ENCODE results near the gene GMPPB. TPM values are rescaled to one million over a fixed set of nuclear protein-coding genes. Genes with fewer than 3 reads are reported as not detected.

The GMPPB gene
- total and polyA plus RNA-seq, 4 donors: 12.6 to 57.8 (median 35.6) TPM

GRCh38 chr3:49721896-49722781 is 1.6 kb downstream of the GMPPB start:
- 86% methylated on average over 26 of the region's 26 CpGs for WGBS
- peak; percentile 36 for DNase-seq (ENCODE audit: low spot score)
- Histone ChIP-seq H3K4me3 (ENCODE audit: low read depth in 1 of 3, low read length in 3 of 3) (peak overlapping the region in 2 of 3 donors; percentile 91 to 93), H3K9me3 (ENCODE audit: control insufficient read depth in 4 of 4, low read length in 3 of 4) (no peaks in the 10 kb centered on the region), H3K27me3 (ENCODE audit: control insufficient read depth in 4 of 4, insufficient read depth in 4 of 4, low read length in 3 of 4) (no peaks in the 10 kb centered on the region), H3K36me3 (ENCODE audit: control insufficient read depth in 4 of 4, insufficient read depth in 3 of 4, low read depth in 1 of 4, low read length in 3 of 4) (peaks cover 3 to 26% (median 11%) of the 10 kb centered on the region in 4 donors), H3K27ac (ENCODE audit: low read depth in 1 of 2, low read length in 2 of 2) (peak overlapping the region in 1 of 2 donors; percentile 88), H3K4me1 (ENCODE audit: control insufficient read depth in 4 of 4, insufficient read depth in 4 of 4, low read length in 3 of 4) (peaks cover 6 to 42% (median 28%) of the 10 kb centered on the region in 4 donors), H3K9ac (ENCODE audit: low read depth in 1 of 2, low read length in 2 of 2) (no peak overlapping the region)
- TF ChIP-seq RAD21 (IDR thresholded peaks at IDR 0.05): no peak
- no peak for TF ChIP-seq MAX (IDR thresholded peaks at IDR 0.05)

GRCh38 chr3:49721596-49721895 is 2.2 kb downstream of the GMPPB start:
- Histone ChIP-seq H3K27ac (ENCODE audit: low read depth in 1 of 2, low read length in 2 of 2) (no peak overlapping the region), H3K36me3 (ENCODE audit: control insufficient read depth in 4 of 4, insufficient read depth in 3 of 4, low read depth in 1 of 4, low read length in 3 of 4) (peaks cover 0 to 29% (median 10%) of the 10 kb centered on the region in 4 donors), H3K4me3 (ENCODE audit: low read depth in 1 of 3, low read length in 3 of 3) (no peak overlapping the region), H3K27me3 (ENCODE audit: control insufficient read depth in 4 of 4, insufficient read depth in 4 of 4, low read length in 3 of 4) (no peaks in the 10 kb centered on the region), H3K4me1 (ENCODE audit: control insufficient read depth in 4 of 4, insufficient read depth in 4 of 4, low read length in 3 of 4) (peaks cover 6 to 40% (median 28%) of the 10 kb centered on the region in 4 donors), H3K9ac (ENCODE audit: low read depth in 1 of 2, low read length in 2 of 2) (no peak overlapping the region), H3K9me3 (ENCODE audit: control insufficient read depth in 4 of 4, low read length in 3 of 4) (no peaks in the 10 kb centered on the region)
- WGBS: 81% methylated on average over 9 of the region's 9 CpGs
- peak; percentile 34 for DNase-seq (ENCODE audit: low spot score)
- no peak for TF ChIP-seq JUND (IDR thresholded peaks at IDR 0.05)
- TF ChIP-seq SP1 (IDR thresholded peaks at IDR 0.05): no peak
- TF ChIP-seq ZBTB33 (IDR thresholded peaks at IDR 0.05): no peak

- peaks cover 2 to 34% (median 10%) of the 10 kb centered on the region in 4 donors for H3K36me3 ChIP-seq (ENCODE audit: control insufficient read depth in 4 of 4, insufficient read depth in 3 of 4, low read depth in 1 of 4, low read length in 3 of 4)
- peak; percentile 35 for DNase-seq (ENCODE audit: low spot score)
These were observed 2.7 kb downstream of the GMPPB start for GRCh38 chr3:49720855-49721595.

GRCh38 chr3:49719214-49719884 is 4.4 kb downstream of the GMPPB start, which contains the start of gene AMIGO3:
Gene AMIGO3, minus strand, starts transcription at chr3:49719684. Its CDS starts 219 bp downstream, at chr3:49719465.
- 11% methylated on average over 50 of the region's 50 CpGs for WGBS
- Histone ChIP-seq H3K4me1 (ENCODE audit: control insufficient read depth in 4 of 4, insufficient read depth in 4 of 4, low read length in 3 of 4) (peaks cover 4 to 31% (median 20%) of the 10 kb centered on the region in 4 donors), H3K9ac (ENCODE audit: low read depth in 1 of 2, low read length in 2 of 2) (no peak within 1 kb of the TSS), H3K27ac (ENCODE audit: low read depth in 1 of 2, low read length in 2 of 2) (peak within 1 kb of the TSS in 1 of 2 donors; percentile 35), H3K27me3 (ENCODE audit: control insufficient read depth in 4 of 4, insufficient read depth in 4 of 4, low read length in 3 of 4) (no peaks in the 10 kb centered on the region), H3K4me3 (ENCODE audit: low read depth in 1 of 3, low read length in 3 of 3) (peak within 1 kb of the TSS in 2 of 3 donors; percentile 6 to 58), H3K36me3 (ENCODE audit: control insufficient read depth in 4 of 4, insufficient read depth in 3 of 4, low read depth in 1 of 4, low read length in 3 of 4) (peaks cover 2 to 50% (median 18%) of the 10 kb centered on the region in 4 donors), H3K9me3 (ENCODE audit: control insufficient read depth in 4 of 4, low read length in 3 of 4) (no peaks in the 10 kb centered on the region)
- peak; percentile 91 for DNase-seq (ENCODE audit: low spot score)
- TF ChIP-seq RXRA (IDR thresholded peaks at IDR 0.05) (peak in 1 of 2 donors; percentile 66), MAX (IDR thresholded peaks at IDR 0.05) (no peak), YY1 (IDR thresholded peaks at IDR 0.05) (peak; percentile 31), SP1 (IDR thresholded peaks at IDR 0.05) (peak; percentile 70), FOXA2 (IDR thresholded peaks at IDR 0.05) (no peak), CTCF (IDR thresholded peaks at IDR 0.05; ENCODE audit: low read depth, low read length, missing input control) (peak; percentile 43), REST (IDR thresholded peaks at IDR 0.05) (no peak)

More at GRCh38 chr3:49720855-49721595, 2.7 kb downstream of the GMPPB start:
- H3K27me3 ChIP-seq (ENCODE audit: control insufficient read depth in 4 of 4, insufficient read depth in 4 of 4, low read length in 3 of 4): no peaks in the 10 kb centered on the region
- no peaks in the 10 kb centered on the region for H3K9me3 ChIP-seq (ENCODE audit: control insufficient read depth in 4 of 4, low read length in 3 of 4)
- no peak overlapping the region for H3K9ac ChIP-seq (ENCODE audit: low read depth in 1 of 2, low read length in 2 of 2)
- WGBS: 75% methylated on average over 4 of the region's 4 CpGs
- H3K4me1 ChIP-seq (ENCODE audit: control insufficient read depth in 4 of 4, insufficient read depth in 4 of 4, low read length in 3 of 4): peaks cover 6 to 40% (median 28%) of the 10 kb centered on the region in 4 donors
- no peak overlapping the region for H3K4me3 ChIP-seq (ENCODE audit: low read depth in 1 of 3, low read length in 3 of 3)
- no peak for TF ChIP-seq JUND (IDR thresholded peaks at IDR 0.05)
- no peak overlapping the region for H3K27ac ChIP-seq (ENCODE audit: low read depth in 1 of 2, low read length in 2 of 2)

All from liver (tissue), 9 donors.